ENCODE data around the gene MSX2.

MSX2 gene

GRCh38 chr5:174718880-174719610 lies 5.3 kb upstream of the MSX2 start:
- no peak for DNase-seq

DNA sequence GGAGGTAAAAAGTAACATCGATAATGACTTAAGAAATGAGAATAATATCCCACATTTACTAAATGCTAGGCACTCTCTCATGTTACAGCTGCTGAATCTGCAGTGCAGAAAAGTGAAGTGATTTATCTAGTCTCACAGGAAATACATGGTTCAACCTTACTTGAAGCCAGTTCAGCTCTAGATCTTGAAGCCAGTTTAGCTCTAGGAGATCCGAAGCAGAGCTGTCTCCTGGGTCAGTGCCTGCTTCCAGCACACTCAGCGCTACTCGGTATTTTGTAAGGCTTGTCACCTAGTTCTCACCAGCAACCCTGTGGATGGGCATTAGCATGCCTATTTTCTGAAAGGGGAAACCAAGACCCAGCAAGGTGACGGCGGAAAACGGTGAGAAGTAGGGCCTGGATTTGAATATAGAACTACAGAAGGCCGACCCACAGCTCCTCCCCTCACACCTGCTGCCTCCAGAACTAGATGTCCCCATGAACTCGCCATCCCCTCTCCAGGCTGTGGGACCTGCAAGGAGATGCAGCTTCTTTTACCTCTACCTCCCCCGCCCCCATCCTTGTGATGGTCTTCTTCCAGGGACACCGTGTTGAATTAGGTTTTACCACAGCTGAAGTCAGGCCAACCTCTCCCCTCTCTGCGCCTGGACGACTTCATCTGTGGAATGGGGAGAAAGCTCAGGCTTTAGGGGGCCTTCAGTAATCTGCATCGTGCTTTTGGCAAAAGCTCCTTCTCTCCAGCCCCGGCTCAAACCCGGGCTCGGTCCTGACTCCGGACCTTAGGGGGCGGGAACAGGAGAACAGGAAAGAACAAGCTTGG lies 4.4 kb upstream of the MSX2 start:
- no peak for DNase-seq

GRCh38 chr5:174720612-174721529 lies 3.5 kb upstream of the MSX2 start:
- DNase-seq, result no peak

GRCh38 chr5:174721530-174722432 lies 2.6 kb upstream of the MSX2 start:
- DNase-seq, result peak in 1 of 14 donors; percentile 59

DNA sequence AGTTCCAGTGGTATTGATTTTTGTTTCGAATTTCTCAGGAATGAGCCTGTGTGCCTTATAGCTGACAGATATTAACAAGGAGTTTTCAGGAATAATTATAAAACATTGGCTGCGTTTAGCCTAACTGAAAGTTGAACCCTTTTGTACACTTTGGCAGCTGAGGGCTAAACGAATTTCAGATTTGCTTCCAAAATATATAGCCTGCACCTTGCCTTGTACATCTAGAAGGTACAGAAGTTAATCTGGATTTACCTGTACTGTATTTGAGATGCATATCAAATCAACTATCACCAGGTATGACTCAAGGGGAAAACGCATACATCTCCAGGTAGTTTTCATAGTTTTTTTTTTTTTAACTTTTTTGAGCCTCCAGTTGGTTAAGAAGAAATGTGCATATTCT lies 1.9 kb upstream of the MSX2 start:
- no peak for DNase-seq

- DNase-seq, result no peak
Observed at GRCh38 chr5:174723315-174723978, 935 bp upstream of the MSX2 start.

DNA sequence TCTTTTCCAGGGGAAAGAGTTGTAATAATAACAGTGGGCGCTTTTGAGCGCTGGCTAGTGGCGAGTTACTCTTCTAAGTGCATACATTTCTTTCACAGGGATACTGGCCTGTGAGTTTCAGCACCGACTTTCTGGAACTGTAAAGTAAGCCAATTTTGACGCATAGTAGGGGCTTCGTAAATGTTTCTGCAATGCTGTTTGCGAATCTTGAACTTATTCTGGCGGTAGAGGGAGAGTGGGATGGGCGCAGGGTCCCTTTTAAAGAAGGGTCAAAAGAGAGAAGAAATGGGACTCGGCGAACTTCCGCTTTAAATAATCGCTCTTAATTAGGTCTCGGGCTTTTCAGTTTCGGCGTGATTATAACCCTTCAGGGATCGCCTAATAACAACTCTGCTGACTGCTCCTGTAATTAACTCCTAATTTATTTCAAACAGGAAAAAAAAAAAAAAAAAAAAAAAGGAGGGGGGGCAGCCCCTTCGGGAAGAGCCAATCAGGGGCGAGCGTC lies 351 bp upstream of the MSX2 start:
- DNase-seq, result peak in 1 of 14 donors; percentile 53

- DNase-seq, result no peak
Observed at GRCh38 chr5:174725261-174725990, 1.0 kb downstream of the MSX2 start.

DNA sequence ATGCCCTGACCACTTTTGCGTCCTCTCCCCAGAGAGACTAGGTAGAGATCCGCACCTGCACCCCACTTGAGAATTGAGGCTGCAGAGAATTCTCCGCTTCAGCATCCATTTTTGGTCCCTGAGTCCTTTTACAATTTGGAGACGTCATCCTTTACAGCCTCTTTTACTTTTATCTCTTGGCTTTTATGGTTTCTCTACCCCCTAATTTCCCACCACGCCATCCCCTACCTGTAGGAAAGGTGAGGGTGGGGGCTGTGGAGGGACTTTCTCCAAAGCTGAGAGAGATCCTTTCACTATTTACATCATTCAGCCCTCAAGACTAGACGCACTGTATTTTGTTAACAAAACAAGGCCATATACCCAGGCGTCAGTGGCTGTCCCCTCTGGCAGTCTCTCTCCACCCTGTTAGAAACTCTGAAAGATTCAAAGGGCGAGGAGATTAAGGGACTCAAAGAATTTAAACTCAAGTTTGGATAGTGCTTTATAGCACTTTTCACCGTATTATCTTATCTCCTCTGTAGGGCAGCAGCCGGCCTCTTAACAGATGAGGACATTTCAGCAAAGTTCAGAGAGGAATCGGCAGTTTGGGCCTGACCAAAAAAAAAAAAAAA lies 1.7 kb downstream of the MSX2 start:
- DNase-seq, result no peak

GRCh38 chr5:174726916-174727793 lies 2.8 kb downstream of the MSX2 start:
- DNase-seq, result no peak

DNA sequence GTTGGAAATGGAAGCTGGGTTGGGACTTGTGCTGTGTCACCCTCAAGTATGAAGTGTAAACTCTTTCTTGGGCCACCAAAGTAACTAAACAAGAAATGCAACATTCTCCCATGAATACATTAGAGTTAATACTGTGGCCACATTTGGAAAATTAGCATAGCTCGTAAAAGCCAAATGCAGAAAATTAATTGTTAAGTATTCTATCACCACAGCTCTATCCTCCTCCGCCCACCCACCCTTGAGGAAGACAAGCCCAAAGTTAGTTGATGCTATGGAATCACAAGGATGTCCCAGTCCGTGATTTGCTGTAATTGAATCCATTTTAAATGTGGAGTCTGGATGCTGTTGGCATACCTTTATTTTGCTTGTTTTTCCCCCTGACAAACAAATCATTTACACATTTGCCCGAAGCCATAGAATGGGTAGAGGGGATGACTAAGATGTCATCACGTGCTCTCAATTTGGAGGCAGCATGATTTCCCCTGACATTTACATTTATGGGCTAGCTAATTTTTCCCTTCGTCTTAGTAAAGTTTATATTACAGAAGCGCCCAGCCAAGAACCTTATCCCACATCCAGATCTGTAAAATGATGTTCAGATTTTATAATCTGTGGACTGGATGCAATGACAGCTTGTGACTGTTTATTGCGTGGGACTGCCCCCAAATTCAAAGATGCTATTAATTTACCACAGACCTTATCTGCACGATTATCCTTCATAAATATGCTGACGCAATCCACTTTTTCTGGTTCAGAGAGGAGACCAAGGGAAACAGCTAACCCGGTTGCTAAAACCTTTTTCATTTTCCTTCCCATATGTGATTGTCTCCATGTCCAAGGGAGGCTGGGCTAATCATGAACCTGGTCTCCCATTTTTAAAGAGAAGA lies 3.7 kb downstream of the MSX2 start:
- no peak for DNase-seq

- no peak for DNase-seq
Observed at GRCh38 chr5:174729075-174729680, 4.8 kb downstream of the MSX2 start.

GRCh38 chr5:174731214-174732035 lies 7.0 kb downstream of the MSX2 start:
- no peak for DNase-seq

DNA sequence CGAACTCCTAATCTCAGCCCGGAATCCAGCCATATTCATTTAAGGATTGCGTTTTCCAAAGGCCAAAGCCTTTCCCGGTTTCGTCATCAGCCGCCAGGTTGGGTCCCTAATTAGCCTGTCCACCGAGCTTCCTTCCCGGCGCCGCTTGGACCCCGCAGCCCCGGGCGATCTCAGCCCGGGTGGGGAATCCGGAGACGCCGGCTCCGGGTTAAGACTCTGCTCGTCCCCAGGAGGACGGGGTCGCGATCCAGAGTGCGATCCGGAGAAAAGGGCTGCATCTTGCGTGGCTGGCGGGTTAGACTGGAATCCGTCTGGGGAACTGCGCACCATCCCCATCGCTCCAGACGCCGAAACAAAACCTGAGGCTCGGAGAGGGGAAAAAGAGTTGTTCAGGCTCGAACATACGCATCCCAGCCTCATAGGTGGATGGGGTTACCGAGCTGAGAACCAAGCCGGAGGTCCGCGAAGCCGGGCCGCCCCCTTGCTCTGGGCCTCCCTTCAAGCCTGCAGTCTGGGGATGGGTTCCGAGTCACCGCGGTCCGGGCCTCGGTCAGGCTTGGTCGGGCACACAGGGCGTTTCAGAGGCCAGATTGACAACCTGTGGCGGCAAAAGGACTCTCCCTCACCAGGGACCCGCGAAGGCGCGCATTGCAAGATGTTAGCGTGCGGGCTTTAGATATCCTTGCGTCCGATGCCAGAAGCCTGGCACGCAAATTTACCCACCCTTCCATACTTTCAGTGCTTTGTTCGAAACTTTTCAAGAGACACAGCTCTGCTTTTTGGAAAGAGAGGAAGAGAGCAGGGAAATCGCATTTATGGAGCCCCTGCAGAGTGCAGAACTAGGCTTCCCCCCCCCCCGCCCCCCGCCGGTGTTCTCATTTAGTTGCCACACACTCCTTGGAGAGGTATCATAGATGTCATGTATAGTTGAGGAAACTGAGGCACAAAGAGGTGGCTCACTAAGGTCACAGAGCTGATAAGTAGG lies 7.9 kb downstream of the MSX2 start:
- no peak for DNase-seq

Measured in C1 segment of cervical spinal cord (tissue), 14 donors.